Limb (tissue), 2 donors: ENCODE measurements around the gene ZNF483.
"Not testable (repeated sequence)": the region's sequence is repeated elsewhere in the genome, so short reads cannot be mapped to it uniquely, and the experiment has no call there.

ENCODE experiments used
- DNase-seq, 2 donors: peaks; one replicate each; pipeline ENCODE4 v3.0.0-alpha.2; 2016; ENCODE audit errors: extremely low spot score in 2 of 2

ZNF483 gene

DNA sequence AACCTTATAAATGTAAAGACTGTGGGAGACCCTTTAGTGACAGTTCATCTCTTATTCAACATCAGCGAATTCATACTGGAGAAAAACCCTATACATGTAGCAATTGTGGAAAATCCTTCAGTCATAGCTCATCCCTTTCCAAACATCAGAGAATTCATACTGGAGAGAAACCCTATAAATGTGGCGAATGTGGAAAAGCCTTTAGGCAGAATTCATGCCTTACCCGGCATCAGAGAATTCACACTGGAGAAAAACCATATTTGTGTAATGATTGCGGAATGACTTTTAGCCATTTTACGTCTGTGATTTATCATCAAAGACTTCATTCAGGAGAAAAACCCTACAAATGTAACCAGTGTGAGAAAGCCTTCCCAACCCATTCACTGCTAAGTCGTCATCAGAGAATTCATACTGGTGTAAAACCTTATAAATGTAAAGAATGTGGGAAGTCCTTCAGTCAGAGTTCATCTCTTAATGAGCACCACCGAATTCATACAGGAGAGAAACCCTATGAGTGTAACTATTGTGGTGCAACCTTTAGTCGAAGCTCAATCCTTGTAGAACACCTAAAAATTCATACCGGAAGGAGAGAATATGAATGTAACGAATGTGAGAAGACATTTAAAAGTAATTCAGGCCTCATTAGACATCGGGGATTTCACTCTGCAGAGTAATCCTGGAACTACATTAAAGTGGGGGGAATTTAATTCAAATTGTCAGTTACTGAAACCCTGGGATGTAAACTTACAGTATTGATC, 17.7 kb downstream of the ZNF483 start:
- DNase-seq, result no peak

DNA sequence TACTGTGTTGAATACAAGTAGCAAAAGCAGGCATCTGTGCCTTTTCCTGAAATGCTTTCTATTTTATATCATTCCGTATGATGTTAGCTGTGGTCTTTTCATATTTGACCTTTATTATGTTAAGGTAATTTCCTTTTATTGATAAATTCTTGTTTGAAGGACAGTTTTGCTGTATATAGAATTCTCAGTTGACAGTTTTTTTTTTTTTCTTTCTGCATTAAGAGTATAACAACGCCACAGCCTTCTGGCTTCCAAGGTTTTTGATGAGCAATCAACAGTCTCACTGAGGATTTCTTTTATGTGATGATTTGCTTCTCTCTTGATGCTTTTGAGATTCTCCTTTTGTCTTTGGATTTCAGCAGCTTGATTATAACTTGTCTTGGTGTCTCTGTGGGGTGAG, 23.6 kb downstream of the ZNF483 start:
- DNase-seq, result no peak

DNA sequence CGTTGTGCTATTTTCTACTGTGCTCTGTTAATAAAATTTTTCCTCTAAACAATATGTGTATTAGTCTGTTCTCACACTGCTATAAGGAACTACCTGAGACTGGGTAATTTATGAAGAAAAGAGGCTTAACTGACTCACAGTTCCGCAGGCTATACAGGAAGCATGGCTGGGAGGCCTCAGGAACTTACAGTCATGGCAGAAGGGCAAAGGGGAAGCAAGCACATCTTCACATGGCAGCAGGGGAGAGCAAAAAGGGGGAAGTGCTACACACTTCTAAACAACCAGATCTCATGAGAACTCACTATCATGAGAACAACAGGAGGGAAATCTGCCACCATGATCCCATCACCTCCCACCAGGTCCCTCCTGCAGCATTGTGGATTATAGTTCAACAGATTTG, 30.4 kb downstream of the ZNF483 start:
- not testable (repeated sequence) for DNase-seq

DNA sequence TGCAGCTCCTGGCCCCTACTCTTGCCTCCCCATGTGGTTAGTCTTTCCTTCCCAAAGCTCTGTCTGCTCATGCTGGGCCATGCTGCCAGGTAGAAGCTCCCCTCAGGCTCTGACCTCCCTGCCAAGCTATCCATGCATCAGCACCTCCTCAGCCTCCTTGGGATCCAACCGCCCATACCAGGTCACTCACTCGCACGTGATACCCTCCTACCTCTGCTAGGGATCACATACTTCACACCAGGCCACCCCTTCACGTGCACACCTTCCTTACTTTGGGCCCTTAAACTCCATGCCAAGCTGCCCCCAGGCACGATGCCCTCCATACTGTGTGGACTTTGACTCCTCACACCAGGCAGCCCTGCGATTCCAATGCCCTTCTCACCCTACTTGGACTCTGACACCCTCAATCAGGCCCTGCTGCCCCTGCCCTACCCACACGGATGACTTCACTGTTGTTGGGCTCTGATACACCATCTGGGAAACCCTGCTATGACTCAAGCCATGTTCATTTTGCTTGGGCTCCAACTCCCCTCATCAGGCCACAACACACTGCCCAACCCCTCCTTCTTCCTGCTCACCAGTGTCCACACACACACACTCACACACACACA, 34.1 kb downstream of the ZNF483 start:
- no peak for DNase-seq

DNA sequence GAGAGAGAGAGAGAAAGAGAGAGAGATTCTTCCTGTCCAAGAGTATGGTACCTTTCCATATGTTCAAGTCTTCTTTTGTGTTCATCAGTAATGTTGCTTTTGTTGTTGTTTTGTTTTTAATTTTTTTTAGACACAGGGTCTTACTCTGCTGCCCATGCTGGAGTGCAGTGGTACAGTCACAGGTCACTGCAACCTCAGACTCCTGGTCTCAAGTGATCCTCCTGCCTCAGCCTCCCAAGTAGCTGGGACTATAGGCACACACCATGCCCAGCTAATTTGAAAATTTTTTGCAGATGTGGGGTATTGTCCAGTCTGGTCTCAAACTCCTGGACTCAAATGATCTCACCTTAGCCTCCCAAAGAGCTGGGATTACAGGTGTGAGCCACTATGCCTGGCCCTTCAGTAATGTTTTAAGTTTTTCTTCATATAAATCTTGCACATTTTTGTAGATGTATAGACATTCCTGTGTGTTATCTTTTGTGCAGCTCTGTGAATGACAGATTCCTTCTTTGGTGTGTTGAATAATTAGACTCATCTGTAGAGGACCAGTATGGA, 36.3 kb downstream of the ZNF483 start:
- DNase-seq, result no peak

DNA sequence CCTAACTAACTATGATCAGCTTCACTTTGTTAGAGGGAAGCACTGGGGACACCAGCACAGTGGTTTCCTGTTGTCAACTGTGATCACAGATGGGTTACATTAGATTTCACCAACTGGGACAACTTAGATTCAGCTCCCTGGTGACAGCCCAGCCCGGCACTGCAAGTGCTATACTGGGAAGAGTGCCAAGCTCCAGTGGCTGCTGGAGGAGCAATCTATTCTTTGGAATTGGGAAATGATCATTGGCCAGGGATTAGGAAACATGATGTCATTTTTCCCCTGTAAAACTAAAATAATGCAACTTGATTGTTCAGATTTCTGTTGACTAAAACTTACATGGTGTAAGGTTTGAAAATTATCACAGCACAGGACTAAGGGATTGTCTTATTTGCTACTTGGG, 41.3 kb downstream of the ZNF483 start:
- no peak for DNase-seq

DNA sequence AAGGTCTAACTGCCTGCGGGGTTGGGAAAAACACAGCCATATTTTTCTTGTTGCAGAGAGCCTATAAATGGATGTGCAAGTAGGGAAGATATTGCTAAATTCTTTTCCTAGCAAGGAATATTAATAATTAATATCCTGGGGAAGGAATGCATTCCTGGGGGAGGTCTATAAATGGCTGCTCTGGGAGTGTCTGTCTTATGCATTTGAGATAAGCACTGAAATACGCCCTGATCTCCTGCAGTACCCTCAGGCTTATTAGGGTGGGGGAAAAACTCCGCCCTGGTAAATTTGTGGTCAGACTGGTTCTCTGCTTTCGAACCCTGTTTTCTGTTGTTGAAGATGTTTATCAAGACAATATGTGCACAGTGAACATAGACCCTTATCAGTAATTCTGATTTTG, 43.1 kb downstream of the ZNF483 start:
- DNase-seq, result not testable (repeated sequence)

DNA sequence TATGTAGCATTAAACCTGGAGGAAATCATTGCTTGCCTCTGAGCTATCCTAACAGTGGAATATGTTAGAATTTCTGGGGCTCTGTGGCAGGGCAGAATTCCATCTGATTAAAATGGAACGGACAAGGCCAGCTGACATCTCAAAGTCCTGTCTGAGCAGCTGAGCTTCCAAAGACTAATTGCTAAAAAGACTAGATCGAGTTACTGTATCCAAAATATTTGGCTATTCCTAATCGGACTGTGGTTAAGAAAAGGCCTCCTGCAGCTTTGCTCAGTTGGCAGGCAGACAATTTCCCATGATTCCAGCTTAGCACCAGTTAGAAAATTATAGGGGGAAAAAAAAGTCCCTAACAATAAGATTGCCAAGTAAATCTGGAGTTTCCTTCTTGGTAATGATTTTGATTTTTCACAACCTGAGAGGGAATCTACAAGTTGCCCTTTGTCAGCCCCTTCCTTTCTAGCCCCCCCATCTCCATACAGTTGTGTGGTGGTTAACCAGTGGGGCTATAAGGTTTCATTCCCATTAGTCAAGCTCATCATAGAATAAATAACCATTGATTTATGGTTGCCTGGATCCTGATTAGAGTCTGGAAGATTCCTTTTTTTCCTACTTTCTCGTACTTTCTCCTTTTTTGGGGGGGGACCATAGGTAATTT, 48.1 kb downstream of the ZNF483 start:
- DNase-seq, result peak; percentile 45 to 79

DNA sequence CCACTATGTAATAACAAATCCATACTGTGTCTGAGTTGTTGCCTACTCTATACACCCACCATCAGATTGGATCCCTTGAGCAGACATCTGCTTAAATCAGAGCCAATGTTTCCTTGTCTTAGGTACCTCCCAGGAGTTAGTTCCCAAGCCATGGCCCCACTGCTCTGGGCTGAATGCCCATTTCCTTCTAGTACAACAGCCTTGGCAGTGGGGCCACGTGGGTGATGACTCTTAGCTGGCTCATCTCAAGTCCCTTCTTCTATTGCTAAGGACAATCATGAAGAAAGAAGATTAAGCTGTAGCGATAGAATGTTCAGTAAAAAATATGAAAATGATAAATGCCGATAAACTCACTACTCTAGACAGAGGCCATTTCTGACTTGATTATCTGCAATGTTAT, 57.9 kb downstream of the ZNF483 start:
- DNase-seq, result no peak

DNA sequence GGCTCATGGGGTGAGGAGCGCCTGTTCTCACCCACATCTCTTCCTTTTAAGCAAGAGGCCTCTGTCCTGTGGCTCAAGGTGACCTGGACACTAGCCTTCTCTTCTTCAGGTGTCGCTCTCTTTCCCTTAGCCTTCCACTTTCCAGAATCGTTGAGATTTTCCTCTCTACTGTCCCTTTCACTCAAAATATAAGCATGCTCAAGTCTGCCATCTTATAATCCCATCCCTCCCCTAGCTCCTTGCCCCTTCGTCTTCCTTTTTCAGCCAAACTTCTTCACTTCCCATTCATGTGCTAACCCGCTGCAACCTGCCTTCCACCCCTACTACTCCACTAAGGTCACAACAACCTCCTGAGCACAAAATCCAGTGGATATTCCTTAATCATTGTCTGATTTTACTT, 61.4 kb downstream of the ZNF483 start:
- no peak for DNase-seq

DNA sequence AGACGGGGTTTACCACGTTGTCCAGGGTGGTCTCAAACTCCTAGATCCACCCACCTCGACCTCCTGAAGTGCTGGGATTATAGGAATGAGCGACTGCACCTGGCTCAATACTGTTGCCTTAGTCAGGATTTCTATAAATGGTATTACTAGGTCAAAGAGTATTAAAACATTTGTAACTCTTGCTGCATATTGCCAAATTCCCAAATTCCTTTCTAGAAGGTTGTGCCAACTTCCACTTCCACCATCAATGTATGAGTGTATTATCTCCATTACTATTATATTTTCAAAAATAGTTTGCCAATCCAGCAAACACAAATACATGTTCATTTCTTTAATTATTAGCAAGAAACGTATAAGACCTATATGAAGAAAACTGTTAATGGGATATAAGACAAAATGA, 63.9 kb downstream of the ZNF483 start:
- no peak for DNase-seq

DNA sequence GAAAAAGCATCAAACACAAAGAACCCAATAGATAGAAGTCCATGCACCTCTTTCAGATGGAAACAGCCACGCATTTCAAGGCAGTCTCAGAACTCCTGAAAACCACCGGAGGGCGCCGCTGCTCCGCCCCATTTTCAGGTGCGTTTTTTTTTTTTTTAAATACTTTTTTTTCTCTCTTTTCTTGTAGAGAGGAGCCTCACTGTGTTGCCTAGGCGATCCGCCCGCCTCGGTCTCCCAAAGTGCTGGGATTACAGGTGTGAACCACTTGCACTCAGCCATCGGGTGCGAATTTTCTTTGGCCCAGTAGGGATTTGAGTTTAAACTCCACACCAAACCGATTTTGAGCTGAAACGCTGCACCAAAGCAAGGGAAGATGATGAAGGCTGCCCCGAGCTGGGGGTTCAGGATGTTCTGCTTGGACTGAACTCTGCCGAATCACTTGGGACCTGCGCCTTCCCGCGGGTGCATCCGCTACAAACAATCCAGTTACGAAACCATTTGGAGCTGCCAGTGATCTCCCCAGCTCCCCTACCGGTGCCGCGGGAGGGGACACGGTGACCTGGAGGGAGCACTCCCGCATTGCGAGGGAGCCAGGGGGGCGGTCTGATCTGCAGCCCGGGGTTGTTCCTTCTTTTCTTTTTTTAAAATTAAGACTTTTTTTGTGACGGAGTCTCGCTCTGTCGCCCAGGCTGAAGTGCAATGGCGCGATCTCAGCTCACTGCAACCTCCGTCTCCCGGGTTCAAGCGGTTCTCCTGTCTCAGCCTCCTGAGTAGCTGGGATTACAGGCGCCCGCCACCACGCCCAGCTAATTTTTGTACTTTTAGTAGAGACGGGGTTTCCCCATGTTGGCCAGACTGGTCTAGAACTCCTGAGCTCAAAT, 73.1 kb downstream of the ZNF483 start:
- peak; percentile 55 to 73 for DNase-seq

DNA sequence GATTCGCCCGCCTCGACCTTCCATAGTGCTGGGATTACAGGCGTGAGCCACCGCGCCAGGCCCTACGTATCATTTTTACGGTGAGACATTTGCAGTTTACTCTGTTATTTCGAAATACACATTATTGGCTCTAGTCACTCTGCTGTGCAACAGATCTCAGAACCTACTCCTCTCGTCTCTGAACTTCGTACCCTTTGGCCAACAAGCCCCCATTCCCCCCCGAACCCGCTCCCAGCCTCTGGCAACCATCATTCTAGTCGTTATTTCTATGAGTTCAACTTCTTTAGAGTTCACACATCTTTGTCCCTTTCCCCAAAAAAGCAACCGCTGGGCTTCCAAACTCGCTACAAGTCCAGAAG, 73.7 kb downstream of the ZNF483 start:
- DNase-seq, result peak in 1 of 2 donors; percentile 6

DNA sequence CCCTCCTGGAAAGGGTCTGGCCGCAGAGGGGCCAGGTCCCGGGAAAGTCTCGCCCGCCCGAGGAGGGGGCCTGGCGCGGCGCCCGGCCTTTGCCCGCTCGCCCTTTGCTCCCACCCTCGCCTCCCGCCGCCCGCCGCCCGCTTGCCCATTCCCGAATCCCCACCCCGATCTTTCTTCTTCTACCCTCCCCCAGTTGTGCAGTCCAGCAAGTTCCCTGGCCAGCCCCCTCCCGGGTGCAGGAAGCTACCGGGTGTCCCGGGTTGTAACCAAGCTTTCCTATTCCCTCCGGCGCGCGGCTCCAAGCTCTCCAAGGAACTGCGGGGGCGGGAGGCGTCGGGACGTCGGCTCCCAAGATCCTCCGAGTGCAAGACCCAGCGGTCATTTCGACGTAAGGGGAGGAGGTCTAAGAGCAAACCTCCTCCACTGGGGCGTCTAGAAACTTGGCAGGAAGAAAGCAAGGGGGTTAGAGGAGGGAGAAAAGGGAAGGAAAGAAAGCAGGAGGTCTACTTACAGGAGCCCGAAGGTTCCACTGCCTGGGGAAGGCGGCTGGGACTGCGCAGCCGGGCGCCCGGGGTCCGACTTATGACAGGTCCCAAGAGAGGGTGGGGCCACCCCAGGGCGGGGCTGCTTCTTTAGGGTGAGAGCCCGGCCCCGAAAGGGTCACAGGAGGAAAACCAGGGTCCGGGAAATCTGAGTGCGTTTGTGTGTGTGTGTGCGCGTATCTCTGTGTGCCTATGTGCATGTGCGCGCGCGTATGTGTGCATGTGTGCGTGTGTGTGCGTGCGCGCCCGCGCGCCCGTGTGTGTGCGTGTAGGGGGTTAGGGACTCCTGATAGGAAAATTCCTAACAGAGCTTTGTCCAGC, 74.3 kb downstream of the ZNF483 start, which contains the start of gene PTGR1:
Gene PTGR1, minus strand, starts transcription at position 556 of the 863 bp plus-strand sequence. CDS start 2,225 bp downstream, outside the sequence.
- DNase-seq, result peak; percentile 66 to 89

DNA sequence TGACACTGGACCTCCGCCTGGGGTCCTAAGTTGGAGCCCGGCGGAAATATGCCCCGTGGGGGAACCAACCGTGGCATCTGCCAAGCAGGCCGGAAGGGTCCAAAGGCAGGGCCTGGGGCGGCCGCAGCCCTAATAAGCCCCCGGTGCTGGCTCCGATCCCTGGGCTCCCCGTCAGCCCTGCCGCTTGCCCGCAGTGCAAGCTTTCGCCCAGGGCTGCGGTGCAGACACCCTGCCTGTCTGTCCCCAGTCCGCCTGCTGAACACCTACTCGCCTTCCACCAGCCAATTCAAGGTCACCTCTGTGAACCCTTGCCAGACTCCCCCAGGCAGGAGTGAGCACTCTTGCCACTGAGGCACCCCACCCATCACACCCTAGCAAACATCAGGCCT, 75.0 kb downstream of the ZNF483 start:
- no peak for DNase-seq

DNA sequence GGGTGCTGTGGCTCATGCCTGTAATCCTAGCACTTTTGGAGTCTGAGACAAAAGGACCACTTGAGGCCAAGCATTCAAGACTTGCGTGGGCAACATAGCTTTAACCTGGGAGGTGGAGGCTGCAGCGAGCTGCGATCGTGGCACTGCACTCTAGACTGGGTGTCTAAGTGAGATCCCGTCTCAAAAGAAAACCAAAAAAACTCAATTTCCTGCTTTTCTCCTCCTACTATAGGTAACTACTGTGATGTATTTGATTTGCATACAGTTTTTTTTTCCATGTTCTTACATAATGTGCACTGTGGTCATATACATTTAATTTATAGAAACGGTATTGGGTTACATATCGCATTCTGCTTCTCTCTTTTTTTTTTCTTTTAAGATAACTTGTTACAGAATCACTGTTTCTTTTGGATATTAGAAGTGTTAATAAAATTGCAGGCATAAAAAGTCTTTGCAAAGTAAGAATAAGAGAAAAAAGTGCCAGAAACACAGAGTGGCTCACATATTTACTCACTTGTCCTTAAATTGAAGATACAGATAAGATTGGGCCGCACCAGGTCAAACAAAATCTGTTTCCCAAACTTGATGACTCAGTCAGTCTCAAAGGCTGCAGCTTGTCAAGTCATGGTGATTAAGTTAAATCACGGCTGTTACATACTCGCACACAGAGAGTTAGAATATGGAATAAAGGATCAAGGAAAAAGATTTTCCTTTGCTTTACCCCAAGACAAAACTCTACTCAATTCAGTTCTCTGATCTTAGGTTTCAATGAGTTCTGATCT, 76.4 kb downstream of the ZNF483 start:
- DNase-seq, result no peak

DNA sequence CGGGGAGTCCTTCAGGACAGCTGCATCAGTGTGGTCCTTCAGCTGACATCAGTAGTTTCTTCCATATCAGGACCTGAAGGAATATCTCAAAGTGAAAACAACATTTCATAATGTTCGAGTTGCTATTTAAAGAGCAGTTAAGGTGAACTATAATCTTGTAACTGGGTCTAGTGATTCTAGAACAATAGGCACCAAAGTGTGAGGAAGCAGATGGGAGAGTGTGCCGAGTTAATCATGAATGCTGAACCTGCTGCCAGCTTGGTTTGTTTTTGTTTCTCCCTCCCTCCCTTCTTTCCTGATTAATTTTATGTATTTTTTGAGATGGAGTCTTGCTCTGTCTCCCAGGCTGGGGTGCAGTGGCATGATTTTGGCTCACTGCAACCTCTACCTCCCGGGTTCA, 78.1 kb downstream of the ZNF483 start:
- no peak for DNase-seq

DNA sequence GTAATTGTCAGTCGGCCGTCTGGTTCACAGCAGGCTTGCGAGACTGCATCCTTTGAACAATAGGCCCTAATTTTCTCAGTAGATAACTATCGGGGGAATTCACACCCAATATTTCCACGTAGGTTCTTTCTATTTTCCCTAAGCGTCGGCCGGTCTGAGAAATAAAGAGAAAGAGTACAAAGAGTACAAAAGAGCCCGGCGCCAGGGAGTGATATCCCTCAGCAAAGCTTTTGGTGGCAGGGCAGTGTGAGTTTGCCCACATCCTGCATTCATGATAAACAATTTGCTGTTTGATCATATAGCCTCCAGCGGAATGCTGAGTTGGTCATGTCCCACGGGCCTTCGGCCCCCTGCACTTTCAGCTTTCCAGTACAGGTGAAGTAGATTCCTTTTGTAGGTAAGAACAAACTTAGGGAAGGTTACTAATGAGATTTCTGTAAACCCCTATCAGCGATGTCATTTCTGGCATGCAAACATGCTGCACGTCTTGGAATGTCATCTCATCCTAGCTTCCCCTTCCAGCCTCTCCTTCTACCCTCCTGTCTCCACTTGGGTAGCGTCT, 79.2 kb downstream of the ZNF483 start:
- DNase-seq, result no peak

DNA sequence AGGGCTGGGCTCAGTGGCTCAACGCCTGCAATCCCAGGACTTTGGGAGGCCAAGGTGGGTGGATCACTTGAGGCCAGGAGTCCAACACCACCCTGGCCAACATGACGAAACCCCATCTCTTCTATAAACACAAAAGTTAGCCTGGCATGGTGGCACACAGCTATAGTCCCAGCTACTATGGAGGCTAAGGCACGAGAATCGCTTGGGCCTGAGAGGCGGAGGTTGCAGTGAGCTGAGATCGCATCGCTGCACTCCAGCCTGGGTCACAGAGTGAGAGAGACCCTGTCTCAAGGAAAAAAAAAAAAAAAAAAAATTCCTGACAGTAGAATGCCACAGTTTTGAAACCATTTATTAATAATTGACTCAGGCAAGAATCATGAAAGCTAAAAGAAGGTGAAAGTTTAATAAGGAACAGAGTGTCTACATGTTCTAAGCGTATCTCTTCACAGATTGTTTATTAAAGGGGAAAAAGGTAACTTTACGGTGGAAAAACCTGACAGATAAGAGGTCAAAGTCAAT, 80.1 kb downstream of the ZNF483 start:
- no peak for DNase-seq
